Stimulated activated CD4-positive, alpha-beta T cell treated with anti-CD3 and anti-CD28 coated beads, Interleukin-1b, Interleukin-23, amount 100 ng/mL, for 48 hours (primary cell): ENCODE measurements around the gene ADAMTS17.
A peak's percentile ranks its signal among the peaks of the same experiment; 100 is the strongest.
"Not testable (repeated sequence)": the region's sequence is repeated elsewhere in the genome, so short reads cannot be mapped to it uniquely, and the experiment has no call there.

ENCODE experiments used
- DNase-seq: peaks from one replicate; pipeline ENCODE4 v3.0.0-alpha.2; 2020

Gene ADAMTS17

GRCh38 chr15:100339999-100340398 lies 1.8 kb downstream of the ADAMTS17 start:
- no peak for DNase-seq

GRCh38 chr15:100339451-100339850 lies 2.3 kb downstream of the ADAMTS17 start:
- DNase-seq, result not testable (repeated sequence)

DNA sequence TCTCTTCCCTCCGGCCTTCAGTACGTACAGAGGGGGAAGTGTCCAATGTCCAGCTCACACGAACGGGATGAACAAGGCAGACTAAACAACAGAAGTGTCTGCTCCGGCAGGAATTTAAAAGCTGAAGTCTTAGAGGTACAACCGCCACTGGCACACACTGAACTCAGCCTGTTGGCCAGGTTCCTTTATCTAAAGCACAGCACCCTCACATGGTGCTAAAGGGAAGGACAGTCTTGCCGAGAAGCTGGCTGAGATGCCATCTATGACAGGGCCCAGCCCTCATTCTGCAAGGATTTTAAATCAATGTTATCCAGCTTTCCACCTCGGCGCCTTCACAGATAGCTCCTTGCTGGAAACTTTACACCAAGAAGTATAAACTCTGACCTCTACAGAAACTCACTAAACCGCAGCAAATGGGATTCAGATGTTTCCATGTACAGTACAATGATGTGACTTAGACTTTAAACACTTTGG lies 2.8 kb downstream of the ADAMTS17 start:
- peak; percentile 58 for DNase-seq

GRCh38 chr15:100338247-100338646 lies 3.5 kb downstream of the ADAMTS17 start:
- DNase-seq, result no peak

GRCh38 chr15:100337096-100338044 lies 4.4 kb downstream of the ADAMTS17 start:
- no peak for DNase-seq

DNA sequence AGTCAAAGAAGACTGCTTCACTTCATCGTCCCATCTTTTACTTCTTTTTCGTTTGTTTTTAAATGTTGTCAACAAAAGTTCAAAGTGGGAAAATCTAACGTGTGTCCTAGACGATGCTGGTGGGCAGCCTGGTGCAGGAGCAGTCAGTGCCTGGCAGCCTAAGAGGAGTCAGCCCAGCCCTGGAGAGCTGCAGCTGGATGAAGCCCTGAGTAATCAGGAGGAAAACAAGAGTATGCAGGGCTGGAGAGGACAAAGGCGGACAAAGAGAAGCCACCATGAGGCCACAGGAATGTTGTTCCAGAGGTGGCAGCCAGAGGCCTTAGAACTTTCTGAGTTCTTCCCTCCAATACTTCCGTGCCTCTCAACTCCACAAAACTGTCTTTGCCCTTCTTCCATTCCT lies 5.7 kb downstream of the ADAMTS17 start:
- DNase-seq, result no peak

- DNase-seq, result no peak
Measured at GRCh38 chr15:100335335-100335999, 6.3 kb downstream of the ADAMTS17 start.

DNA sequence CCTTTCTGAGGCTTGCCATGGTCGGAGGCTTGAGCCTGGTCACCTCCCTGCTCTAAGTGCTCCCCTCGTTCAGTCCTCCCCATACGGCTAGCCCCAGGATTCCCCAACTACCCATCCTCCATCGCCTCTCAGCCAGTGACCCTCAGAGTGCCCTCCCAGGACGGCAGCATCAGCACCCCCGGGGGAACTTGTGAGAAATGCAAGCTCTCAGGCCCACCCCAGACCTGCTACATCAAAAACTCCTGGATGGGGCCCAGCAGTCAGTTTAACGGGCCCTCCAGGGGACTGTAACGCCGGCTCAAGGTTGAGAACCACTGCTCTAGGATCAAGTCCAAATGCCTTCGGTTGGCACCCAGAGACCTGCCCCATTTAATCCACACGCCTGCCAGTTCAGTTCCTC lies 6.9 kb downstream of the ADAMTS17 start:
- no peak for DNase-seq

GRCh38 chr15:100334456-100334855 lies 7.3 kb downstream of the ADAMTS17 start:
- DNase-seq, result no peak

- DNase-seq, result no peak
Measured at GRCh38 chr15:100334015-100334414, 7.8 kb downstream of the ADAMTS17 start.

DNA sequence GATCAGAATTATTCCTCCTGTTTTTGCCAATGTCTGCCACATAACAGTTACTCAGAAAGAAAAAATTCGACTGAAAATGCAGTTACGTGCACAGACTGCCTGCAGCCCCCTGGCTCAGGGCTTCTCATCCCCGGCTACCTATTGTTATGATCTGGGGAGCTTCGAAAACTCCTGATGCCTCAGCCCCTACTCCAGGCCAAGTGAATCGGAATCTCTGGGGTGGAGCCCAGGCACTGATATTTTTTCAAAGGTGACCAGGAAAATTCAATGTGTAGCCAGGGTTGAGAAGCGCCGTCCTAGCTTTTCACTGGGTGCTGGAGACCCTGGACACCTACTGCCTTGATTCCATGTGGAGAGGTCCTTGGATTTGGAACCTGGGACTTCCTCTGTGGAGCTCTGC lies 8.5 kb downstream of the ADAMTS17 start:
- DNase-seq, result no peak

DNA sequence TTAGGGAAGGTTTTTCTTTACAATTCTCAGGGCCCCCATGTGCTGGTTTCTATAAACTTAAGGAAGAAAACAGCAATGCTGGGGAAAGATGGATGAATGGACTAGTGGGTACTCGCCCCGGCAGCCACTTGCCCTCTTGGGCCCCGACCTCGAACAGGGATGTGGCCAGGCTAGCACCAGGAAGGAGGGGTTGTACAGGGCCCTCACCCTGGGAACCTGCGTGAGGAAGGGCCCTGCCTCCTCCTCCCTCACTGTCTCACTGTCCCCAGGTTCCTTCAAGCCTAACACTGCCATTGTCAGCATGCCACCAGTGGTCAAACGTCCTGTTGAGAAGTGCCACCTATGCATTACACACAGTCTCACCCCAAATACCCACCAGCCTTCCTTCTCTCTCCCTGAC lies 9.1 kb downstream of the ADAMTS17 start:
- no peak for DNase-seq

GRCh38 chr15:100332231-100332630 lies 9.5 kb downstream of the ADAMTS17 start:
- no peak for DNase-seq

DNA sequence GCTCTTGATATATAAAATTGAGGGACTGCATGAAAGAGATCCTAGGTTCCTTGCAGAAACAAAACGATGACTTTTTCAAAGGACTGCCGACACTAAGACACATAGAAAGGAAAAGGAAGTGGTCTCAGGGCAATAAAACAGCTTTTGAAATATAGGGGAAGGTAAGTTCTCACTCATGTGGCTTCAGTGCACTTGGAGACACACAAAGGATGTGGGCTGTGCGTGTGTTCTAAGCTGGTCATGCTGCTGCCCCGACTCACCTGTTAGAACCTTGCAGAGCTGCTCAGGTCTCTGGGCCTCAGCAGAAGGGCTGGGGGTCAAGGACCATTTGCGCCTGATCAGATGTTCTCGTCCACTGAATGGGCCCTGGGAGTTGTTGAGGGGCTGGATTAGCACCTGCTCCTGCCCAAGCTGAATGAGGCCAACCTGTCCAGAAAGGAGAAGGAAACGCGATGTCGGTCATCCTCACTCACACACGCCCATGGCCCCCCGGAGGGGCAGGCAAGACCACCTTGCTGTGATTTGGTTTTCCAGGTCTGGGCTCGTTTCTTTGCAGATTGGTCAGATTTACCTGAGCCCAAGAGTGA lies 11.1 kb downstream of the ADAMTS17 start:
- no peak for DNase-seq

DNA sequence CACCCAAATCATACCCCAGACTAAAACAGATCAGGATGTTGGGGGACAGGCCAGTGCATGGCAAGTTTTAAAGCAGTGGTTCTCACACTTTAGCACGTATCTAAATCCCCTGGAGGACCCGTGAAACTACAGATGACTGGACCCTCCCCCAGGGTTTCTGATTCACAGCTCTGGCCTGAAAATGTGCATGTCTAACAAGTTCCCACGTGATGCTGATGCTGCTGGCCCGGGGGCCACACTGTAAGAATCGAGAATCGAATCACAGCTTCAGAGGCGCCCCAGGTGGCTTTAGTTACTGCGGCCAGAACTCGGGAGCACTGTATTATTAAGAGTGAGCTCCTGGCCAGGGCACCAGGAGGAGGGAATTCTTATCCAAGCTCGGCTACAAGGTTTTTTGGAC lies 11.6 kb downstream of the ADAMTS17 start:
- peak; percentile 54 for DNase-seq

- DNase-seq, result no peak
Measured at GRCh38 chr15:100328796-100329195, 13.0 kb downstream of the ADAMTS17 start.

DNA sequence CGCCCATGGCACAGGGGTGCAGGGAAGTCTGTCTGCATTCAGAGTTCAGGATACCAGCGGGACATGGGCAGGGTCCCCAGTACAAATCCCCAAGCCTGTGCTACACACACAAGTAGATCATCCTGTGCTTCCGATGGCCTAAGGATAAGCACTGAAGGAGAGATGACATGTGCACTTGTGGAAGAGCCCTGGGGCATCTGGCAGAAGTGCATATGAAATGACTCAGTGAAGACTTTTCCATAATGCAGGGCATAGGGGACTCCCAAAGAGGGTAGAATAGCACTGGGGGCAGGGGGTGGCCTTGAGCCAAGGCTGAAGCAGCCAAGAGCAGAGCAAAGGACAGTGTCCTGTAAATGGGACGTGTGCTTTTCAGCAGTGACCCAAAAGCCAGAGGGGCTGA lies 22.9 kb downstream of the ADAMTS17 start:
- DNase-seq, result no peak

- DNase-seq, result no peak
Measured at GRCh38 chr15:100314809-100315400, 26.9 kb downstream of the ADAMTS17 start.

DNA sequence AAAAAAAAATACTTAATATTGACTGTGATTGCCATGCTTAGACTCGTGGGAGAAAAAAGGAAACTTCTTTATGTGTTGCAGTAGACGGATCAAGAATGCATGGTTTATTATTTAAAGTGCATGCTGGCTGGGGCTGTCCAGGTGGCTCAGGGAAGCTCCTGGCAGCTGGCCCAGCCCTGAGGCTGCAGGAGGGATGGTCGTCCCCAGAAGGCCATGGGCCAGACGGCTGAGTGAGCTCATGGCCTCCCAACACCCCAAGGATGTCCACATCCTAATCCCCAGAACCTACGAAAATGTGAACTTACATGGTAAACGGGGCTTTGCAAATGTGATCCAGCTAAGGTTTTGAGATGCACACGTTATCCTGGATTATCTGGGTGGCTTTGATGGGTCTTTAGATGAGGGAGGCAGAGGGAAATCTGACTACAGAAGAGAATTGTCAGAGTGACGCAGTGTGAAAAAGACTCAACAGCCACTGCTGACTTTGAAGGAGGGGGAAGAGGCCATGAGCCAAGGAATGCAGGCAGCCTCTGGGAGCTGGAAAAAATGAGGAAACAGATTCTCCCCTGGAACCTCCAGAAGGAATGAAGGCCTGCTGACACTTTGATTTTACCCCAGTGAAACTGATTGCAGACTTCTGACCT lies 29.8 kb downstream of the ADAMTS17 start:
- no peak for DNase-seq

GRCh38 chr15:100311154-100311625 lies 30.6 kb downstream of the ADAMTS17 start:
- DNase-seq, result no peak

DNA sequence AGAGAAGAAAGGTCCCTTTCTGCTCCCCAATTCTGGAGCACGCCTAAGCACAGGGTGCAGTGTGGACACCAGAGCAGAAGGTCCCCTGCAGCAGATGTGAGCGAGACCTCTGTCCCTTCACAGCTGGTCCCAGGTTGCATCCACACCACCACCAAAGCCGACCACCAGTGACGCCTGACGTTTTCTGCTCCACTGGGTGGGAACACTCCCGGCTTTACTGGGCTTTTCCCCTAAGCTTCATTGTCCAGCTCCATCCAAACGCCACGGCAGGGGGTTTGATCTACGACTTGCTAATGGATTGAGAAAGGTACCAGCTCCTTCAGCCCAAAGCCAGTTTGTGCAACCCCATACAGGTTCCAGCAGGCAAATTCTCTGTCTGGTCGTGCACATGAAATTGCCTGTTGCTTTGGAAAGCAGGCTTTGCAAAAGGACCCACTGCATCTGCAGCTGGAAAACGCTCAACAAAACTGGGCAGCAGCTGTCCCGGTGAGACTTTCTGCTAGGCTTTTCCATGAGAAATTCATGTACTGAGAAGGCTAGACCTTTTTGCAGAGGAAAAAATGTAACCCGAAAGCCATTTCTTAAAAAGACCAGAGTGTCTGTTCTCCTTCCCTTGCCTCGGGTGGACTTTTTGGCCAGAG lies 31.1 kb downstream of the ADAMTS17 start:
- DNase-seq, result no peak

DNA sequence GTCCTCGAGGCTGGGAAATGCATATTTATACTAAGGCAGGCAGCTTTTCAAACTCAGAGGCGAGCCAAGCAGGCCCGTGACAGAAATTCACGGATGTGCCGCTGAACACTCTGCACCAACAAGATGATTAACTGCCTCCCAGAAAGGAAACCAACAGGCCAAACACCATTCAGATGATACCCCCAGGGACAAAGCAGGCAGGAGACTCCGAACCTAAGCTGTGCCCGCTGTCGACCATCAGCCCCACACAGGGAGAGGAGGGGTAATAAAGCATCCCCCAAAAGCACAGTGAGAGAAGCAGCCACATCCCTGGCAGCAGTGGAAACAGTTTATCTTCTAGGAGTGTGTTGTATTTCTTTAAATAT lies 31.8 kb downstream of the ADAMTS17 start:
- no peak for DNase-seq
